GM18508 (cell line): ENCODE results near the gene PTTG1.

ENCODE experiments used
- ATAC-seq: cut with Tn5 transposase; IDR thresholded peaks from one replicate; pipeline ENCODE4 v1.9.1; 2021; ENCODE audit warnings: moderate number of reproducible peaks; ENCODE audit not compliant: insufficient read depth, unreplicated experiment

The PTTG1 gene

DNA sequence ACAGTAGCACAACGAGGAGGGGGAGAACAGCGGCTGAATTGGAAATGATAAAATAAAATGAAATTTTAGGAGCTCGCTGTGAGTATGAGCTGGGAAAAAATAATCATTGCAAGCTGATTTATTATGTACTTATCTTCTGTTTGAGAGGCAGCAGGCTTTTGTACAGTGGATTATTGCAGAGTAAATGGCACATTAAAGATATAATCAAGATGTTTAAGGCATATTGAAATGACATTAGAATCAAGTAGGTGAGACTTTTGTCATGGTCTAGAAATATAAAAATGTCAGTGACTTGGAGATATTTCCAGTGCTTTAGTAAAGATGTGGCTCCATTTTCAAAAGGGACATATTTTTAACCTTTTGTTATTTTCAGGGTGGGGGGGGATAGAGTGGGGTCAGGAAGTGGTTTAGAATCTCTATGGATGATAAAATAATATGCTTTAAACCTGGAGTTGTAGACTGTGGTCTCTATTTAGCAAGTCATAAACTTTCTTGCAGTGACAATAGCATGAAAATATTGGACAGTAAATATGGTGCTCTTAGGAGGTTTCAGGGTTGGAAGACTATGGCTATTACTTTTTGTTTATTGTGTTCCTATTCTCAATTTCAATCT lies 46.8 kb downstream of the PTTG1 start:
- no peak for ATAC-seq

- ATAC-seq = no peak
These were observed 47.8 kb downstream of the PTTG1 start for GRCh38 chr5:160469156-160470144.

- ATAC-seq = no peak
These were observed 49.0 kb downstream of the PTTG1 start for GRCh38 chr5:160470437-160471361.

- no peak for ATAC-seq
These were observed 50.1 kb downstream of the PTTG1 start for GRCh38 chr5:160471761-160472160.

- no peak for ATAC-seq
These were observed 50.8 kb downstream of the PTTG1 start for GRCh38 chr5:160472482-160472881.

DNA sequence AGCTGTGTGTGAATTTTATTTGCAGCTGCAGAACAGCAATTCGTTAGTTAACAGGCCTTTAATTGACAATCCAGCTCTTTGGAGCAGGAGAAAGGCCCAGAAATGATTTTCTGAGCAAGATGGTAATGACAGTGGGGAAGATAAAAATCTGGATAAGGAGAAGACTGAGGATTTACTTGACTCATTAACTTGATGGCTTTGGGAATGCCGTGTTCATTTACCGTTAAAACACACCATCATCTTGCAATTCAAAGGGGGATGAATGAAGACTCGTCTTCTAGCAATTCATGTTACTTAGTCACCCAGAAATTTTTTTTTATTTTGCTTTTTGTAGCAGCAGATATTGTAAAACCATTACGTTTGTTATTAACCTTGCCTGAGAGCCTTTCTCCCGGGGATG lies 52.0 kb downstream of the PTTG1 start:
- ATAC-seq = no peak

GRCh38 chr5:160474084-160474483 lies 52.4 kb downstream of the PTTG1 start:
- ATAC-seq = no peak

- no peak for ATAC-seq
These were observed 54.3 kb downstream of the PTTG1 start for GRCh38 chr5:160475864-160476438.

DNA sequence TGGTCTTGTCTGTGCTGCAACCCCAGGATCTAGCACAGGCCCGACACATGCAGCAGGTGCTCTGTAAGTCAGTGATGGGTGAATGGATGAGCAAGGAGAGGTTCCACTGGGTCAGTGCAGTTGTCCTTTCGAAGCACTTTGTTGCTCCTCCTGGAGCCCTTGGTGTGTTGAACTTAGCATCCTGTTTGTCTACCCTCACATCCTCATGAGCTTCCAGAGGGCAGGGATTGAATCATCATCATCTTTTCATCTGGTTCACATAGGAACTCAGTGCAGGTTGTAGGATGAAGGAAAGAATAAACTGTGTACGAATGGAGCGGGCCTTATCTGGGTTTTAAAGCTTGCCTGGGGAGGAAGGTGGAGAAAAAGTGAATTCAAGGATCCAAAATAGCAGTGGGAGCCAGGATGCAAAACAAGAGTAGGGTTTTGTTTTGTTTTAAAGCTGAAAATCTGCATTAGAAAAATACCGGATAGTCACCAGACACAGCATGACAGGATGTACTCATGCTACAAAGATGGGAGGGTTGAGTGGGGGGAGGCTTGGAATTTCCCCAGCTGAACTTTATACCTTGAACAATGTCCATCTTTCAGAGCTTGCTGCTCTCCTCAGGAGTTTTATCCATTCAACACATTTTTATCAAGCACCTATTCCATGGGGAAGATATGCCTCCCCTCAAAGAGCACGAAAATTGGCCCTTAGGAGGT lies 55.8 kb downstream of the PTTG1 start:
- ATAC-seq = no peak

DNA sequence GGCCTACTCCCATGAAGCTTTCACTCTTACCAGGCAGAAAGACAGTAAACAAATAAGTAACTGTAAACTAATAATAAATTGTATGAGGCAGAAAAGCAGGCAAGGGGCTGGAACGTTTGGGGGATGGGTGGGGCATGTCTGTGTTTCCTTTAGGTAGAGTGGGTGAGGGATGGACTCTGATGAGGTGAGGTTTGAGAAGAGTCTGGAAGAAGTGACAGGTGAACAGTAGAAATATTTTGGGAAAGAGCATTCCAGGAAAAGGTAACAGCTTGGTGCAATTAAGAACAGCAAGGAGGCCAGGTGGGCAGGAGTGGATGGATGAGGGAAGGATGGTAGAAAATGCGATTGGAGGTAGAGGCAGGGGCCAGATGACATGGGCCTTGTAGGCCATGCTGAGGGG lies 56.5 kb downstream of the PTTG1 start:
- no peak for ATAC-seq
